HG03442 (cell line): ENCODE measurements around the gene METTL23.
A peak's percentile ranks its signal among the peaks of the same experiment; 100 is the strongest.
"Not testable (repeated sequence)": the region's sequence is repeated elsewhere in the genome, so short reads cannot be mapped to it uniquely, and the experiment has no call there.

Source experiments
- ATAC-seq: cut with Tn5 transposase; IDR thresholded peaks from one replicate; pipeline ENCODE4 v1.9.1; 2021; ENCODE audit warnings: mild to moderate bottlenecking, moderate library complexity; ENCODE audit not compliant: unreplicated experiment

The METTL23 gene

DNA sequence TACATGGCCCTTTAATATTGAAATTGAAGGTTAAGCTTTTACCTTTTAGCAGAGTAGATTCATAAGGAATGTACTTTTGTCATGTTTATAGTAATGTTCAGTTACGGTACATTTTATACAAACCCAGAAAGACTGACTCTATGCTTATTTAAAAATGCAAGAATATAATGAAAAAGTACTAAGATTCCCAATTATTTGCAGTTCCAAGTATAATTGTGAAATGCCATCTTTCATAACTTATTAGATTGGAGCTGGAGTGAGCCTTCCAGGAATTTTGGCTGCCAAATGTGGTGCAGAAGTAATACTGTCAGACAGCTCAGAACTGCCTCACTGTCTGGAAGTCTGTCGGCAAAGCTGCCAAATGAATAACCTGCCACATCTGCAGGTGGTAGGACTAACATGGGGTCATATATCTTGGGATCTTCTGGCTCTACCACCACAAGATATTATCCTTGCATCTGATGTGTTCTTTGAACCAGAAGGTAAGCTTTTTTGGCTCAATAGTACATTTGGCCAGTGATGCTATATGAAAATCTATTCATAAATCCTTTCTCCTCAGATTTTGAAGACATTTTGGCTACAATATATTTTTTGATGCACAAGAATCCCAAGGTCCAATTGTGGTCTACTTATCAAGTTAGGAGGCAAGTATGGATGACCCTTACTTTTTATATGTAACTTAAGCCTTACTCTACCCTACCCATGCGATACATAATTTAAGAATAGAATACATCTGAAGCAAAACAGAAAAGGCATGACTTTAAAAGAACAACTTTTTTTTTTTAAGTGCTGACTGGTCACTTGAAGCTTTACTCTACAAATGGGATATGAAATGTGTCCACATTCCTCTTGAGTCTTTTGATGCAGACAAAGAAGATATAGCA, 6.3 kb downstream of the METTL23 start:
- ATAC-seq = no peak

DNA sequence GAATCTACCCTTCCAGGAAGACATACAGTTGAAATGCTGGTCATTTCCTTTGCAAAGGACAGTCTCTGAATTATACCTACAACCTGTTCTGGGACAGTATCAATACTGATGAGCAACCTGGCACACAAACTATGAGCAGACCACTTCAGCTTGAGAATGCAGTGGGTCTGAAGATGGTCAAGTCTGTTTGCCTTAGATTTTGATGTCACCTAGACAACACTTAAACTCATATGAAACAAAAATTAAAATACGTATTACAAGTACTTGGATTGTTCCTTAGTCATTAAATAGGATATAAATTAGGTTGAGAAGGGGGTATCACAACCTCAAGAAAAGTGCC, 6.9 kb downstream of the METTL23 start:
- no peak for ATAC-seq

DNA sequence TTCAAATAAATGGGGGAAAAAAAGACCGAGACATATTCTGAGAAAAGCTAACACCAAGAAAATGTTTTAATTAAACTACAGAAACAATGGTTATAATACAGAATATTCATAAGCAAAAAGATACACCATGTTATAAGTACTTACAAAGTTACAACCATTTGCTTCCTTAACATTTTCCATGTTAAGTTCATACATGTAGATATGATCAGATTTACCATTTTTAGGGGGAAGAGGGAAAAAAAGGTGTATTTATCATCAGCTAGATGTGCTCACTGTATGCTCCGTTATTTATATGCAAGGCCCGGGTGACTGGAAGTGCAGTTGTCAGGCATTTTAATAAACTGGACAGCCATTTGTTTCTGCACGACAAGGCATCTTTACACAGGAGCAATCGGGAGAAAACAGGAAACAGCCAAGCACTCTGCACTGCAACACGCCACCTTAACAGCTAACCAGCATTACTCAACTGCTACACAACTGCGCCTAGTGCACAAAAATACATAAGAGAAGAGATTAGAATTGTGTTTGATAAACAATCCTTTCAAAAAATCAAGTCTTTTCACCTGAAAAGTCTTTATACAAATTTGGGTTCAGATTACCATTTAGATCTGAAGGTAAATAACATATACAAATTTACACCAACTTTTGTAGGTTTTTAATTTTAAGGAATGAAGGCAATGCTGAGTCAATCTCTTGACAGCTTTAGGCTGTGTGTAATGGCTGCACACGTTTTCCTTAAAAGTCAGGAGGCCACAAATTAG, 7.6 kb downstream of the METTL23 start:
- no peak for ATAC-seq

DNA sequence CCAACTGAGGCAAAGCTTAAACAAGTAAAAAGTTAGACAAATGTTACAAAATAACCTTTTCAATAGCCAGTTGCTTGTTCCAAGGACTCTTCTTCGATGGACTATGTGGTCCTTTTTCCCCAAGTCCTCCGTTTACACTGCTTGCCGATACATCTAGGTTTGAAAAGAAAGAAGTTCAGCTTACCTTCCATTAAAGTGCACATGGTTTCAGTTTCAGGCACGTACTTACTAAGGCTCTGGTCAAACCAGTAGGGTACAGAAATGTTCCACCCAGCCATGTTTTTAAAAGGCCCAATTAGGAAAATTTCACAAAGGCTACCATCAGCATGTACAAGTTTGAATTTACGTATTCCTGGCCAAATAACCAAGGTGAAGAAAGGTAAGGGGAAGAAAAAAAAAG, 8.4 kb downstream of the METTL23 start:
- no peak for ATAC-seq

DNA sequence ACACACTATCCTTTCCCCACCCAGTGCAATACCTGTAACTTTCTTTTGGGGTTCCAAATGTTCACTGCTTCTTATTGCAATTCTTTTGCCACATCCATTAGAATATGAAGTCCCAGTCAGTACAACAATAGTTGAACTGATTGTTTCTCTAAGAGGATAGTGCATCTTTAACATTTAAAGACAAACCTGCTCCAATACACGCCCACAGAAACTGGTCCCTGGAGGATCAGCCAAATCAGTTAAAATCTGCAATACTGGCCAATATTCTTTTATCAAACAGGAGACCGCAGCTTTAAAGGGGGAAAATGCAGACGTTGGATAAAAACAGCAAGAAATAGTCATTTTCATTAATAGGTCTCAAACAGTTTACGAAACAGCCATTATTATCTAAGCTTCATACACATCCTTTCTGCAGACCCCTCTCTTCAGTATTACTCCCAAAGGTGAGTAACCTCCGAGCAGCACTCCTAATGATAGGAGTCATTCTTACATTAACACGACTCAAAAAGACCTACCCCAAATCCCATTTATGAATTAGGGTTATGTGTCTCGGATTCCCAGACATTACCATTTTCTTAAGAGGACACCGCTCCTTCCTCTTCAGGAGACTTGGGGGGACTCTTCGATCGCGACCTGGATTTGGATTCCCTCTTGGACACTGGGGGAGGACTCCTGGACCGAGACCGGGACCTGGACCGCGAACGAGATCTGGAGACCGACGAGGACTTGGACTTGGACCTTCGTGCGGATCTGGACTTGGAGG, 9.1 kb downstream of the METTL23 start:
- no peak for ATAC-seq

DNA sequence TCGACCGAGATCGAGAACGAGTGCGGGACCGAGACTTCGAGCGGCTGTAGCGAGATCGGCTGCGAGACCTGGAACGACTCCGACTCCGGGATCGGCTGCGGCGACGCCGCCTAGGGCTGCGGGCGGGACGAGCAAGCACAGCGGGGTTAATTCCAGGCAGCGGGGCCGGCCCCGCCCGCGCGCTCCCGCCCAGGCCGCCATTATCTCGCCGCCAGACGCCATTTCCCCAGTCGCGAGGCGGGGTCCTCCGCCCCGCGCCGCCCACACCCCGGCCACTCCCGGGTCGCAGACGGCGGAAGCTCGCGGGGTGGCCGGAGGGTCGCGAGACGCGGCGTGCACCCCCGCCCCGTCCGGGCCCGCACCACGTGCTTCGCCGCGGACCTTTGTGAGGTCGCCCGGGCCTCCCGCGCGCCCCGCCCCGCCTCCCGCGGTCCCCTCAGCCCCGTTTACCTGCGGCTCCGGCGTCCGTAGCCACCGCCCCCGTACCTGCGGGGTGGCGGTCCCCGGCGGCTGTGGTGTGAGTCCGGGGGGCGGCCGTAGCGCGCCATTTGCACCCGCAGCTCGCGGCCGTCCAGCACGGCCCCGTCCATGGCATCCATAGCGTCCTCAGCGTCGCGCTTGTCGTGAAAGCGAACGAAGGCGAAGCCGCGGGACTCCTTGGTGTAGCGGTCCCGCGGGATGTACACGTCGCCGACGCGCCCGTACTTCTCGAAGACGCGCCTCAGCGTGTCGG, 9.9 kb downstream of the METTL23 start:
- ATAC-seq = peak; percentile 16

DNA sequence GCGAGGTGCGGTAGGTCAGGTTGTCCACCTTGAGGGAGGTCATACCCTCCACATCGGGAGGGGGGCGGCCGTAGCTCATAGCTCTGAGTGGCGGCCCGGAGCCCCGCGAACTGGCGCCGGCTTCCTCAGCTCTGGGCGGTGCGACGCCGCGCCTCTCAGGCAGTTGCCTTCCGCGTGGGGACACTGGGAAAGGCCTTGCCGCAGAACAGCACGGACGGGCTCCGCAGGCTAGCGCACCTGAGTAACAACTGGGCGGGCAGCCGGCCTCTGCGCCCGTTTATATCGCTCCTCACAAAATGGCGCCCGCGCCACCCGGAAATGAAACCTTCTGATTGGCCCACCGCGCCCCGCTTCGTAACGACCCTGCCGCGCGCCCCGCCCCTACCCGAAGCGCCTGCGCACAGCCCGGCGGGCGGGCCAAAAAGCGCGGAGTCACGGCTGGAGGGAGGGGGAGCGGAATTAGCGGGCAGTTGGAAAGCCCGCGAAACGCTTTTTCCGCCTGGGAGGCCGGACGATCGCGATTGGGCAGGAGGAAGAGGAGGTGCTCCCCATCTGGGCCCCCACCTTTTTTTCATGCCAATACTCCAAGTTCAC, 10.5 kb downstream of the METTL23 start, which contains the start of gene SRSF2:
Gene SRSF2, minus strand, starts transcription at position 250 of the 594 bp plus-strand sequence. Its CDS starts 171 bp downstream, at position 79.
- ATAC-seq = peak; percentile 63

DNA sequence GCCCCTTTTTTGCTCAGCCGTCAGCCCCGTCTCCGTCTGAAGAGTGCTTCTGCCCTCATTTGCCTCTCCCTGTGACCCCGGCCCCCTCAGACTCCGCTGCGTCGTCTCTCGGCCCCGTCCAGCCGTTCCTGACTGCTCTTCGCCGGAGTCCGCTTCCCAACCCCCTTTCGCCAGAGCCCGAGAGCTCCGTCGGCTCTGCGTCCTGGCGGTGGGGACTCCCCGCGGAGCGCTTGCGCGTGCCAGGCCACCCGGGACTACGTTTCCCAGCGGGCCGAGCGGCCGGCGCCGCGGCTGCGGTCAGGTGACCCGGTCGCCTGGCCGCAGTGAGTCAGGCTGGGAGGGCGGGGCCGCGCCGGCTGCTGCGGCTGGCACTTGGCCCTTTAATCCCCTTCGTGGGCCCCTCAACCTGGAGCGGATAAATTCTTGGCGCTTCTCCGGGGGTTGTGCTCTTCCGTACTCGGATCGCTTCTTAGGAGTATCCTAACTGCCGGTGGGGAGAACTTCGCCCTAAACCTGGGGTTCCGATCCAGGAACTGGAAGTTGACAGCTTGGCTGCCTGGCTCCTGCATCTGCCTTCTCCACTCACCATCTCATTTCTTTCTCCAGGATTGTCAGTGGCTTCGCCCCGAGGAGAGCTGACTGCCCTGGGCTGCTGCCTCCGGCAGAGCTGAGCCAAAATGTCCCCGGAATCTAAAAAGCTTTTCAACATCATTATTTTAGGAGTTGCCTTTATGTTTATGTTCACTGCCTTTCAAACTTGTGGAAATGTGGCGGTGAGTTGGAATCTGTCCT, 11.2 kb downstream of the METTL23 start, which contains the start of gene MFSD11:
Gene MFSD11, plus strand, starts transcription at position 444 of the 792 bp plus-strand sequence. Its CDS starts 234 bp downstream, at position 678.
- peak; percentile 46 for ATAC-seq

DNA sequence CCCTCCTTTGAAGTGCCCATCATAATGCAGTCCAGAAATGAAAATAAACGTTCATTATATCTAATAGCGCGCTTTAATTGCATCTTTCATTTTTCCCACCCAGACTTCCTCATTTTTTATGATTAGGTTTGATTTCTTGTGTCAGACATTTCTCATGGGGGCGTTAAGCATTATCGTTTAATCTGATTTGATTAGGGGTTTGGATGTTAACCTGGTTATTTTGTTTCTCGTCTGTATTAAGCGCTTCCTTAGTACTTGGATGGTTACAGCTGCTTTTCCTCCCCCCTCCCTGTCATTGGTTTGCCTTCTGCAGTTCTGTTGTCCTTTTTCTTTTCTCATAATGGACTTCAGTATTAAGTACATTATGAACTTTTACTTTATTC, 11.8 kb downstream of the METTL23 start:
- ATAC-seq = no peak

DNA sequence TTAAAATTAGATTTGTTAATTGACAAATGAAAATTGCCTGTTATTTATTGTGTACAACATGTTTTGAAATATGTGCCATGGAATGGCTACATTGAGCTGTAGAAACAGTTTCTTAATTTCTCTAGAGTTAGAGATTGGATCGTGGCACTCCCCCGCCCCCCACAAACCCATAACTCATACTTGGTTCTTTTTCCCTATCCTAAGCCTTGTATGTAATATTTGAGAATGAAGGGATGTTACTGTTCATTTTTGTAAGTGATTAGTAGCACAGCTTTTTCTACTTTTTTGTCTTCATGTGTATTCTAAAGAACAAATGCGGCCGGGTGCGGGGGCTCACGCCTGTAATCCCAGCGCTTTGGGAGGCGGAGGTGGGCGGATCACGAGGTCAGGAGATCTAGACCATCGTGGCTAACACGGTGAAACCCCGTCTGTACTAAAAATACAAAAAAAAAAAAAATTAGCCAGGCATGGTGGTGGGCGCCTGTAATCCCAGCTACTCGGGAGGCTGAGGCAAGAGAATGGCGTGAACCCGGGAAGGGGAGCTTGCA, 13.0 kb downstream of the METTL23 start:
- not testable (repeated sequence) for ATAC-seq

DNA sequence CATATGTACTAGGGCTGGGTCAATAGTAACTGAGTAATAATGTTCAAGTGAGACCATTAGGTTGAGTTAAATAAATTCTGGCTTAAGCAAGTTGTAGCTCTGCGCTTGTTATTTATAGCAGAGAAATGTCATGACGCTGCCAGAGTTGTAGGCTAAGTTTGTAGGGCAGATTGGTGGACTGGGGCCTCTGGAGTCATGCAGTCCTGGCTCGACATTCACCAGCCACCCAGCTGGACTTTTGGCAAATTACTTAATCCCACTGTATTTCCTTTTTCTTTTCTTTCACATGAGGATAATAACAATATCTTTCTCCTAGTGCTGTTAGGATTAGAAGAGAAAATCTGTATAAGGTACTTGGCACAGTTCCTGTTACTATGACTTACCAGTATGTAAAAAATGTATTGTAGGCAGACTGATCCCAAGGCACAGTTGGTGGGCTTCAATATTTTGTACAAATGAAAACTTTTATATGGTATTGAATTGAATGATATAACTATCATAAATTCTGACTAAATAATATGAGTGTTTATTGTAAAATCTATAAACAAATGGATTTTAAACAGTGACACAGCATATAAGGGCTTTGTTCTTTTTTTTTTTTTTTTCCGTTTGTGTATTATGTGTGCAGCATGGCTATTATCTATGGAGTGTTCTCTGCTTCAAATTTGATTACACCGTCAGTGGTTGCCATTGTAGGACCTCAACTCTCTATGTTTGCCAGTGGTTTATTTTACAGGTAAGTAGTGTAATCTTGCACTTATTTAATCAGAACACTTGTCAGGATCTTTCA, 13.9 kb downstream of the METTL23 start:
- ATAC-seq = no peak

DNA sequence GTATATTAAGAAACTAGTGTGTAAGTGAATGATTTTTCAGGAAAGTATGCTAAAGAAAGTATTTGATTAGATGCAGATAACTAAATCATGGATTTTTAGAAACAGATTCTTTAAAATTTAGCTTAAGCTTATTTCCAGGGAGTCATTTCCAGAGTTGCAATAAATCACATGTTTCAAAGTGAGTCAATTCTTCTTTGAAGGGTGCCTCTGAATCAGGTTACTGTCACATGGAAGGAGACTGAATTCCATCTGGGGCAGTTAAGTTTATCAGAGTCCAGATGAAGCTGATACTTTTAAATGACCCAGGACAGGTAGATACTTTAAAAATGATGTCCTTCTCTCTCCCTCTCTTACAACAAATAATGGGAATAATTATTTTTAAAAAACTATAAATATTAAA, 16.3 kb downstream of the METTL23 start:
- no peak for ATAC-seq

DNA sequence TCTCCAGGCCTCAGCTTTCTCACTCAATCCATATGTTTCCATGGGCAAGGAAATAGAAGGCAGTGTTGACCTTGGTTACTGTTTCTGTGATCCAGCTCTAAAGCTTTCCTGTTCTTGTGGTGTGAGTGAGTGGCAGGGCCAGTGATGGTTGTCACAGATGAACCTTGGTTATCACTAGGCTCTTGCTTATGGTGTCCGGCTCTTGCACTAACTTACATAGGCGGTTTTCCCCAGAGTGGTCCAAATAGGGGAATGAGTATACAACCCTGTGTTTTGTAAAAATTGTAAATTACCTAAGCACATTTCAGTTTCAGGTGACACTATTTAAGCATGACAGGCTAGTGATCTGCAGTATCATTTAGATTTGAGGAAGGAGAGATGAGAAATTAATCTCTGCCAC, 18.1 kb downstream of the METTL23 start:
- no peak for ATAC-seq

DNA sequence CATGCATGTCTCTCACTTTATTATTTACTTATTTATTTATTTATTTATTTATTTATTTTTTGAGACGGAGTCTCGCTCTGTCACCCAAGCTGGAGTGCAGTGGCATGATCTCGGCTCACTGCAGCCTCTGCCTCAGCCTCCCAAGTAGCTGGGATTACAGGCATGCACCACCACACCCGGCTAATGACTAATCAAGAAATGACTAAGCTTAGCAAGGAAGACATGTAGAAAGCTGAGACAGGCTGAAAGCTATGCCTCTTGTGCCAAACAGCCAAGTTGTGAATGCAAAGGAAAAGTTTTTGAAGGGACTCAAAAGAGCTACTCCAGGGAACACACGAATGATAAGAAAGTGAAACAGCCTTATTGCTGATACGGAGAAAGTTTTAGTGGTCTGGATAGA, 19.1 kb downstream of the METTL23 start:
- not testable (repeated sequence) for ATAC-seq

DNA sequence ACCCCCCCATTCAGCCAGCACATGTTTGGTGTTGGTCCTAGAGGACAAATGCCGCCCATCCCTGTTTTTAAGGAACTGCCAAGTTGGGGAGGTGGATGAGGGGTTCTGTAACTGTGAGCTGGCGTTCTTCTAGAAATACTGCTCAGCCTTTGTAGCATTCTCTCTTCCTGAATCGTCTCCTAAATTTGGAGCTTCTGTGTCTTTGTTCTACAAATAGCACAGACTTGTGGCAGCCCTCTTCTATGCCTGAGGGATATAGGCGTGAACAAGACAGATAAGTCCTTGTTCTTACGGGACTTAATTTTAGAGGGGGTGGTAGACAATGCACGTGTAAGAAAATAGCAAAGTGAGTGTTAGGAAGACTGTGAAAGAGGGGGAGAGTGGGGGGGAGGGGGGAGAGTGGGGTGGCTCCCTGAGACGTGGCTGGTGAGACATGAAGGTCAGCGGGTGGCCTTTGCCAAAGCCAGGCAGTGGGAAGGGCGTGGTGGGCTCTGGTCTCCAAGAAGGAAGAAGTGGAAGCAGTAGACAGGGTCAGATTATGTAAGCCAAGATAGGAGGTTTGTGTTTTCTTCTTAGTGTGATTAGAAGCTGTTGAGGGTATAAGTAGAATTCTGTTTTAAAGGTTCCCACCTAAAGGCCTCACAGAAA, 21.2 kb downstream of the METTL23 start:
- no peak for ATAC-seq

DNA sequence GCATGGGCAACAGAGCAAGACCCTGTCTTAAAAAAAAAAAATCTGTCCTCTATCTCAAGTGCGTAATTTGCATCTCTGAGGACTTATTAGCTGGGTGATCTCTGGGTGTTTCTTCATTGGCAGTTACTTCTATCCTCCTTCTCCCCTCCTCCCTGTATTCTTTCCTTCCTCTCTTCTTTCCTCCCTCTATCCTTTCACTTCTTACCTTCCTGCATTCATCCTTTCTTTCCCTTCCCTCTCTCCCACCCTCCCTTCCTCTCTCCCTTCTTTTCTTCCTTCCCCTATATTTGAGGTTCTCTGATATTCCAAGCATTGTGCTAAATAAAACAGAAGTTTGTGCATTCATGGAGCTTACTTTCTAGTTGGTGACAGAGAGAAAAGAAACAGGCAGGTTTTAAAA, 22.0 kb downstream of the METTL23 start:
- no peak for ATAC-seq

DNA sequence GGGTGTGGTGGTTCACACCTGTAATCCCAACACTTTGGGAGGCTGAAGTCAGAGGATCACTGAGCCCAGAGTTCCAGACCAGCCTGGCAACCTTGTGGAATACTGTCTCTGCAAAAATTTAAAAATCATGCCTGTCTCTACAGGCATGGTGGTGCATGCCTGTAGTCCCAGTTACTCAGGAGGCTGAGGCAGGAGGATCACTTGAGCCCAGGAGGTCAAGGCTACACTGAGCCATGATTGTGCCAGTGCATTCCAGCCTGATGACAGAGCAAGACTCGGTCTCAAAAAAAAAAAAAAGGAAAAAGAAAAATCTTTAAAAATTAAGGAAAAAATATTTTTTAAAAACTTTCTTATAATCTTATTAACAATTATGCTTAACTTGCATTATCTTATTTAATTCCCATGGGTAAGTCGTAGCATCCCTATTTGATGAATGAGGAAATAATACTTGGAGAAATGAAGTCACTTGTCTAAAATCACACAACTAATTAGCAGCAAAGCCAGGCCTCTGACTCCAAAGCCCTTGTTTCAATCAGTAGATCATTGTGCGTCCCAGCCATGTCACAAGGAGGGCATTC, 24.9 kb downstream of the METTL23 start:
- no peak for ATAC-seq
